RWPE1 (cell line): Measurements from ENCODE around the gene ASIC1.
A peak's percentile ranks its signal among the peaks of the same experiment; 100 is the strongest.

Experiments used
- CTCF ChIA-PET: fragments of 350-600 bp; sonication (Branson Sonifier 250); formaldehyde crosslinking; extraction: SDS; loops from one replicate; lab custom pipeline; 2021; lab: Yijun Ruan, JAX
- POLR2A ChIA-PET: fragments of 400-600 bp; formaldehyde crosslinking; extraction: SDS; loops from one replicate; lab custom pipeline; 2020; ENCODE audit warnings: antibody characterized with exemption; ENCODE audit not compliant: low non-redundant PET; lab: Yijun Ruan, JAX
- DNase-seq: peaks from one replicate; pipeline ENCODE4 v3.0.0; 2012; ENCODE audit warnings: low spot score
- H3K27ac ChIP-seq: fragments of 450-650 bp; 2 replicates; pipeline ENCODE4 v1.5.1; 2017
- TF ChIP-seq, protein P1 (sequence below): fragments of 450-650 bp; conservative IDR thresholded peaks from 2 replicates; pipeline ENCODE4 v1.5.1; 2017; ENCODE audit warnings: low read depth, mild to moderate bottlenecking

ASIC1 gene

DNA sequence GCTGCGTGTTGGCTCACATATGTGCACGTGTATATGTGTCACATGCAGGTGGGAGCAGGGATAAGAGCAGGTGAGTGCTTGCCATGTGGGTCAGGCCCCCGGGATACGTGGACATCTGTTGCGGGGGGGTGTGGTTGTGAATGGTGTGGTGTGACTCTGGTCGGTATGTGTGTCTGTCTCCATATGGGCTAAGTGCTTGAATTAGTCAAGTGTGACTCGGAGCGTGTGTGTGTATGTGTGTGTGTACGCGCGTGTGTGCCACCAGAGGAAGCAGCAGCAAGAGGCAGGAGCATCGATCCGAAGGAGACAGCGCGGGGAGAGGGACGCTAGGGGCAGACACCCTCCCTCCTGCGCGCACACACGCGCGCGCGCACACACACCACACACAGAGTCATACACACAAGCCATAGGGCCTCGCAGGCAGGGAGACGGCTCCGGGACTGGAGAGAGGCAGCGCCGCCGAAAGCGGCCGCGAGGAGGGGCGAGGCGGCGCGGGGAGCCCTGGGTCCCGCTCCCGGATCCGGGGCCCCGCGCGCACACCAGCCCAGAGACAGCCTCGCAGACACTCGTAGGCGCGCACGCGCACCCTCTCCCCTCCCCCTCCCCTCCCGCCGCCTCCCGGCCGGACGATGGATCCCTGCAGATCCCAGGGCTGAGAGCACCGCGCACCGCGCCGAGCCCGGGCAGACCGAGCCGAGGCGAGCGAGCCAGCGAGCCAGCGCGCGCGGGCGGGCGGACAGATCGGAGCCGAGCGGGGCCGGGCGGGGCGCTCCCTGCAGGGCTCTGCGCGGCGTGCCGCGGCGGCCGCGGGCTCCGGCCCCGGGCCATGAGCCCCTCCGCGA lies at the start of gene ASIC1:
Gene ASIC1, plus strand, starts transcription at position 597 of the 842 bp plus-strand sequence. CDS start 1,171 bp downstream, outside the sequence.
- peak; percentile 68 for DNase-seq
- ChIA-PET CTCF (interaction anchor here (0.5 to 3.2 kb wide), 9 partner anchors 13 to 222 kb away, joined by 3 to 9 read pairs (median 4); no protein-coding TSS in a partner anchor), POLR2A (no interaction called here)
- H3K27ac ChIP-seq = peak within 1 kb of the TSS; percentile 60
- TF ChIP-seq, protein P1, sequence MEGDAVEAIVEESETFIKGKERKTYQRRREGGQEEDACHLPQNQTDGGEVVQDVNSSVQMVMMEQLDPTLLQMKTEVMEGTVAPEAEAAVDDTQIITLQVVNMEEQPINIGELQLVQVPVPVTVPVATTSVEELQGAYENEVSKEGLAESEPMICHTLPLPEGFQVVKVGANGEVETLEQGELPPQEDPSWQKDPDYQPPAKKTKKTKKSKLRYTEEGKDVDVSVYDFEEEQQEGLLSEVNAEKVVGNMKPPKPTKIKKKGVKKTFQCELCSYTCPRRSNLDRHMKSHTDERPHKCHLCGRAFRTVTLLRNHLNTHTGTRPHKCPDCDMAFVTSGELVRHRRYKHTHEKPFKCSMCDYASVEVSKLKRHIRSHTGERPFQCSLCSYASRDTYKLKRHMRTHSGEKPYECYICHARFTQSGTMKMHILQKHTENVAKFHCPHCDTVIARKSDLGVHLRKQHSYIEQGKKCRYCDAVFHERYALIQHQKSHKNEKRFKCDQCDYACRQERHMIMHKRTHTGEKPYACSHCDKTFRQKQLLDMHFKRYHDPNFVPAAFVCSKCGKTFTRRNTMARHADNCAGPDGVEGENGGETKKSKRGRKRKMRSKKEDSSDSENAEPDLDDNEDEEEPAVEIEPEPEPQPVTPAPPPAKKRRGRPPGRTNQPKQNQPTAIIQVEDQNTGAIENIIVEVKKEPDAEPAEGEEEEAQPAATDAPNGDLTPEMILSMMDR = no peak

DNA sequence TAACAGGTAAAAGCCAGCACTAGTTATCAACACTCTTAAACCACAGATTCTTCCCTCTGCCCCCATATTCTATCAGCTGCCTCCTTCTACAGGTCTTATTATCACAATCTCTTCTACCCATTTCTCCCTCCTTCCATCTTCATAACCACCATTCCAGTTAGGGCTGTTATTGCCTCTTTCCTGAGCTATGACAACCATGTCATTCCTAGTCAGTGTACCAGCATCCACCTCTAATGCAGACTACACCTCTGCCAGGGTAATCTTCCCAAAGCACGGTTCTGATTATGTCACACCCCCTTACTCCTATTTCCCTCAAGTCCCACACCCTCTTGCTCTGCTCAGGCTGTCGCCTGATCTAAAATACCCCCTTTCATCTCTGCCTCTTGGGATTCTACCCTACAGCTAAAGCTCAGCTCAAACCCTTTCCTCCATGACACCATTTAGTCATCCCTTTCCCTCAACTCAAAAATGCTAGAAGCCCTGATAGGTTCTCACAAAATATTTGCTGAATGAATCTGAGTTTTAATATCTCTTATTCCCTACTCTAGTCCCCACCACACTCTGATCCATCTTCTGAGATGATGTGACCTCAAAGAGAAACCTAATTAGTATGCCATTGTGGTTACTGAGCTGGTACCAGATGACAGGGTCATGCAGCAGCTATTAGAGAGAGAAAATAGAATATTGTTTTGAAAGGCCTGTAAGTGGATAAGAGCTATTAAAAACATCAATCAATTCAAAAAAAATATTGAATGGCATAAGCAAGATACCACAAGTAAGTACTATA lies 43.8 kb upstream of the ASIC1 start:
- no peak for DNase-seq
- H3K27ac ChIP-seq = no peak overlapping the region
- POLR2A ChIA-PET = no interaction called here
- CTCF ChIA-PET = interaction anchor here (0.5 to 0.9 kb wide), 3 partner anchors 11 to 58 kb away, joined by 3 to 5 read pairs (median 3); no protein-coding TSS in a partner anchor
- TF ChIP-seq, protein P1 = no peak

DNA sequence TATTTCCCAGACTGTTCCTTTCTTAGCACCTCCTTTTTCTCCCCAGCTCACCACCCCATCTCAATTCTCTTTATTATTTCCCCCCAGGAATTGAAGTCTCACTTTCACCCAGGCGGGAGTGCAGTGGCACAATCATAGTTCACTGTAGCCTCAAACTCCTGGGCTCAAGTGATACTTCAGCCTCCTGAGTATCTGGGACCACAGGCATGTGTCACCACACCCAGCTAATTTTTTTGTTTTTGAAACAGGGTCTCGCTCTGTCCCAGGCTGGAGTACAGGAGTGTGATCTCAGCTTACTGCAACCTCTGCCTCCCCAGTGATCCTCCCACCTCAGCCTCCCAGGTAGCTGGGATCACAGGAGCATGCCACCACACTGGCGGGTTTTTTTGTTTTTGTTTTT lies 43.1 kb upstream of the ASIC1 start:
- TF ChIP-seq, protein P1 = no peak
- DNase-seq = no peak
- peak overlapping the region; percentile 25; the same call in 1 of the 2 replicates for H3K27ac ChIP-seq
- POLR2A ChIA-PET = no interaction called here
- CTCF ChIA-PET = interaction anchor here (0.7 kb wide), 1 partner anchor 10 kb away, joined by 3 read pairs; no protein-coding TSS in a partner anchor

DNA sequence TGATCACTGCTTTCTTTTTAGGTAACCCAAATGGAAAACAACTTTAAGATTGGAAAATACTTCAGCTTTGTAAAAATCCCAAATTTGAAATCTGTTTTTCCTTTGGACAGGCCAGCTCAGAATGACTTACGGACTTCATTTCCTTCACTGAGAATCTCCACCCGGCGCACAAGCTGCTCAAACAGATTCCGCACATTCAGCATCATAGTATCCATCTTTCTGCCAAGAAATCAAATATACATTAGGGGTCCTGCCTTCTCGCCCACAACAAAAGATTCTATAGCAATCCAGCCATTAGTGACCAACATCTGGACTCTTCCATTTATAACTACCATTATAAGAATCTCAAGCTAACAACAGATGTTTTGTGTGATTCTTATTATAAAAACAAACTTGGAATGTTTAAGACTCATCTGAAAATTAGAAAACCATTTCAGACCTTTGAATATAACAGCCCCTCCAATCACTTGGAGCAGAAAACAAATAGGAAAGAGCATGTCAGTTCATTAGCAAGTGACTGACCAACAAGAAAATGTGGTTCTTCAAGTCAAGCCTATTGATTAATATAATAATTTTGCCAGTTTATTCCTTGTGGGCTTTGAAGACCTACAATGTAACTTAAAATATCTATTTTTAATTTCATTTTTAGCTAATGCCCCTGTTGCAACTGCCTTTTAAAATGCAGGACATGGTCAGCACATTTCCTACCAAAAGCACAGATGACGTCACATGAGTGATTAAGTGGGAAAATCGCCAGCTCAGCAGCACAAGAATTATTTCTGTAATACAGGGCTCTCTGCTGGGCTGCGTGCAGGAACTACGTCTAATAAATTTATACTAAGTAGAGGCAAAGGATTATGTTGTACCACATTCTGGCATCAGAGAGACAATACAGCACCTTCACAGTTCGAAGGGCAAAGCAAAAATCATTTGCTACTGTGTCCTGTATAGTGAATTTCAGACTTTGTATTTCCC lies 40.6 kb upstream of the ASIC1 start:
- H3K27ac ChIP-seq = no peak overlapping the region
- TF ChIP-seq, protein P1 = no peak
- ChIA-PET CTCF (interaction anchor here (0.5 kb wide), 1 partner anchor 343 kb away, joined by 3 read pairs; no protein-coding TSS in a partner anchor), POLR2A (interaction anchor here (0.6 kb wide), 1 partner anchor 8 kb away, joined by 4 read pairs; the partner anchor contains the start of gene RACGAP1)
- no peak for DNase-seq

DNA sequence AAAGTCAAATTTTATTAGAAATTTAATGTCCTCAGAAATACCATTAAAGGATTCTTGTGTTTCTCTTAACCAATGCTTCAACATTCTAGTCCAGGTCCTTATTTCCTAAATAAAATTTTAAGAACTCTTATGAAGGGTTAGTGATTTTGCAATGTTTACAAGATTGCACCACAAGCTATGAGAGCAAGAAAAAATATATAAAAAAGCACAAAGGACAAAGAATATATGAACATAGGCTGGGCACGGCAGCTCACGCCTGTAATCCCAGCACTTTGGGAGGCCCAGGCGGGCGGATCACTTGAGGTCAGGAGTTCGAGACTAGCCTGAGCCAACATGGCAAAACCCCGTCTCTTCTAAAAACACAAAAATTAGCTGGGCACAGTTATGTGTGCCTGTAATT lies 39.8 kb upstream of the ASIC1 start:
- DNase-seq = no peak
- ChIA-PET CTCF (interaction anchor here (0.5 to 0.6 kb wide), 2 partner anchors 344 to 1563 kb away, joined by 3 to 5 read pairs; no protein-coding TSS in a partner anchor), POLR2A (interaction anchor here (0.9 kb wide), 1 partner anchor 174 kb away, joined by 4 read pairs; no protein-coding TSS in a partner anchor)
- TF ChIP-seq, protein P1 = no peak
- peak overlapping the region; percentile 78 for H3K27ac ChIP-seq
